IPS DF 4.7 (cell line): ENCODE data around the gene PLXNA4.

Source experiments
- DNase-seq: peaks from one replicate; pipeline ENCODE4 v3.0.0-alpha.2; 2013; ENCODE audit warnings: low spot score; ENCODE audit errors: extremely low read depth

The PLXNA4 gene

GRCh38 chr7:132276976-132277725 lies 299.1 kb downstream of the PLXNA4 start:
- no peak for DNase-seq

- no peak for DNase-seq
Measured at GRCh38 chr7:132276234-132276630, 300.0 kb downstream of the PLXNA4 start.

GRCh38 chr7:132275416-132276233 lies 300.6 kb downstream of the PLXNA4 start:
- DNase-seq = no peak

- no peak for DNase-seq
Measured at GRCh38 chr7:132272763-132273371, 303.4 kb downstream of the PLXNA4 start.

GRCh38 chr7:132270517-132270916 lies 305.8 kb downstream of the PLXNA4 start:
- no peak for DNase-seq

- no peak for DNase-seq
Measured at GRCh38 chr7:132269718-132270117, 306.6 kb downstream of the PLXNA4 start.

- DNase-seq = no peak
Measured at GRCh38 chr7:132263151-132263550, 313.1 kb downstream of the PLXNA4 start.

GRCh38 chr7:132262160-132262470 lies 314.2 kb downstream of the PLXNA4 start:
- DNase-seq = no peak

- no peak for DNase-seq
Measured at GRCh38 chr7:132261327-132262159, 314.7 kb downstream of the PLXNA4 start.

GRCh38 chr7:132258231-132258630 lies 318.0 kb downstream of the PLXNA4 start:
- no peak for DNase-seq

GRCh38 chr7:132257253-132257652 lies 319.0 kb downstream of the PLXNA4 start:
- DNase-seq = no peak

- DNase-seq = no peak
Measured at GRCh38 chr7:132256721-132257212, 319.5 kb downstream of the PLXNA4 start.

GRCh38 chr7:132255898-132256297 lies 320.4 kb downstream of the PLXNA4 start:
- DNase-seq = no peak

GRCh38 chr7:132255115-132255797 lies 321.0 kb downstream of the PLXNA4 start:
- no peak for DNase-seq

GRCh38 chr7:132254455-132254854 lies 321.8 kb downstream of the PLXNA4 start:
- no peak for DNase-seq

GRCh38 chr7:132252793-132253100 lies 323.5 kb downstream of the PLXNA4 start:
- DNase-seq = no peak

GRCh38 chr7:132251327-132251659 lies 325.0 kb downstream of the PLXNA4 start:
- DNase-seq = no peak

- DNase-seq = no peak
Measured at GRCh38 chr7:132250480-132251326, 325.6 kb downstream of the PLXNA4 start.

- peak; percentile 33 for DNase-seq
Measured at GRCh38 chr7:132249256-132249971, 326.9 kb downstream of the PLXNA4 start.
